GM13977 (cell line): ENCODE results near the gene MRPL39.

Experiments
- DNase-seq: peaks from one replicate; pipeline ENCODE4 v3.0.0; 2012; ENCODE audit warnings: low spot score
- in situ Hi-C: fragments of 300-500 bp; cut with MboI; formaldehyde crosslinking; loops from one replicate; pipeline ENCODE4 v1.12.0; 2022; ENCODE audit warnings: low sequenced_read_pairs, low pct_unique_long_range_greater_than_20kb, mixed read lengths, inconsistent platforms; ENCODE audit not compliant: unreplicated experiment
- TF ChIP-seq, protein P1 (sequence below): IDR thresholded peaks from 2 replicates; pipeline ENCODE4 v1.5.1; 2012; ENCODE audit warnings: mild to moderate bottlenecking, control low read depth; ENCODE audit not compliant: insufficient read depth; ENCODE audit errors: extremely low read depth, missing control alignments

MRPL39 gene

GRCh38 chr21:25565272-25566211 is 41.7 kb downstream of the MRPL39 start:
- TF ChIP-seq, protein P1, sequence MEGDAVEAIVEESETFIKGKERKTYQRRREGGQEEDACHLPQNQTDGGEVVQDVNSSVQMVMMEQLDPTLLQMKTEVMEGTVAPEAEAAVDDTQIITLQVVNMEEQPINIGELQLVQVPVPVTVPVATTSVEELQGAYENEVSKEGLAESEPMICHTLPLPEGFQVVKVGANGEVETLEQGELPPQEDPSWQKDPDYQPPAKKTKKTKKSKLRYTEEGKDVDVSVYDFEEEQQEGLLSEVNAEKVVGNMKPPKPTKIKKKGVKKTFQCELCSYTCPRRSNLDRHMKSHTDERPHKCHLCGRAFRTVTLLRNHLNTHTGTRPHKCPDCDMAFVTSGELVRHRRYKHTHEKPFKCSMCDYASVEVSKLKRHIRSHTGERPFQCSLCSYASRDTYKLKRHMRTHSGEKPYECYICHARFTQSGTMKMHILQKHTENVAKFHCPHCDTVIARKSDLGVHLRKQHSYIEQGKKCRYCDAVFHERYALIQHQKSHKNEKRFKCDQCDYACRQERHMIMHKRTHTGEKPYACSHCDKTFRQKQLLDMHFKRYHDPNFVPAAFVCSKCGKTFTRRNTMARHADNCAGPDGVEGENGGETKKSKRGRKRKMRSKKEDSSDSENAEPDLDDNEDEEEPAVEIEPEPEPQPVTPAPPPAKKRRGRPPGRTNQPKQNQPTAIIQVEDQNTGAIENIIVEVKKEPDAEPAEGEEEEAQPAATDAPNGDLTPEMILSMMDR = no peak
- no peak for DNase-seq
- in situ Hi-C loops = loop anchor here (10.0 kb wide), 1 partner anchor 121 kb away; no protein-coding TSS in a partner anchor

- TF ChIP-seq, protein P1 = no peak
- in situ Hi-C loops = loop anchor here (5.0 to 10.0 kb wide), 2 partner anchors 62 to 120 kb away; no protein-coding TSS in a partner anchor
- DNase-seq = no peak
These were observed 42.8 kb downstream of the MRPL39 start for GRCh38 chr21:25564349-25564948.

- DNase-seq = peak; percentile 41
- TF ChIP-seq, protein P1 = no peak
- in situ Hi-C loops = loop anchor here (5.0 to 10.0 kb wide), 2 partner anchors 61 to 119 kb away; no protein-coding TSS in a partner anchor
These were observed 43.7 kb downstream of the MRPL39 start for GRCh38 chr21:25563361-25564116.

DNA sequence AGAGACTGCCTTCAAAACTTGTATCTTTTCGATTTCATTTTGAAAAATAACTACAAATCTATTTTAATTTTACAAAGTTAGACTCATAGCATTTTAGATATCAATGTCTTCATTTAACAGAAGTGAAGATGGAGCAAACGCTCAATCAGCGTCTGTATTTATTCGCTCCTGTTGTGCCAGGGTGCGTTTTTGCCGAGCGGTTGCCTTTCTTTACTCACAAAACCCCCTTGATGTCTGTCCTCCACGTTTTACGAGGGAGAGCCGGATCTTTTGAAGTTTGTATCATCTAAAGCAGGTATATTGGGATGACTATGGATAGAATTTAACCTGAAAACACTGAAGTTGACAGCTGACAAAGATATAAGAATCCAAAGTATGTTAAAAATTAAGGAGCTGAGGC is 44.6 kb downstream of the MRPL39 start:
- DNase-seq = no peak
- TF ChIP-seq, protein P1 = no peak
- in situ Hi-C loops = loop anchor here (5.0 to 10.0 kb wide), 2 partner anchors 60 to 118 kb away; no protein-coding TSS in a partner anchor

GRCh38 chr21:25561668-25562641 is 45.3 kb downstream of the MRPL39 start:
- peak; percentile 64 for DNase-seq
- in situ Hi-C loops = loop anchor here (5.0 to 10.0 kb wide), 2 partner anchors 60 to 117 kb away; no protein-coding TSS in a partner anchor

More at GRCh38 chr21:25561668-25562641, 45.3 kb downstream of the MRPL39 start:
- TF ChIP-seq, protein P1 = peak; percentile 43
